HG03103 (cell line): Measurements from ENCODE around the gene ATP2B3.

Experiments
- ATAC-seq: cut with Tn5 transposase; IDR thresholded peaks from one replicate; pipeline ENCODE4 v1.9.1; 2021; ENCODE audit warnings: low read depth; ENCODE audit not compliant: unreplicated experiment

The ATP2B3 gene

GRCh38 chrX:153488231-153488914 is 29.1 kb upstream of the ATP2B3 start:
- no peak for ATAC-seq

- no peak for ATAC-seq
Measured at GRCh38 chrX:153490217-153490930, 27.1 kb upstream of the ATP2B3 start.

- no peak for ATAC-seq
Measured at GRCh38 chrX:153491351-153491914, 26.0 kb upstream of the ATP2B3 start.

GRCh38 chrX:153491918-153492317 is 25.5 kb upstream of the ATP2B3 start:
- ATAC-seq, result no peak

- ATAC-seq, result no peak
Measured at GRCh38 chrX:153492543-153492942, 24.9 kb upstream of the ATP2B3 start.

- no peak for ATAC-seq
Measured at GRCh38 chrX:153493085-153493484, 24.4 kb upstream of the ATP2B3 start.

GRCh38 chrX:153494061-153494460 is 23.4 kb upstream of the ATP2B3 start:
- ATAC-seq, result no peak

- ATAC-seq, result no peak
Measured at GRCh38 chrX:153494541-153495361, 22.7 kb upstream of the ATP2B3 start, which contains the start of gene BGN. Gene BGN (plus strand): TSS chrX:153494980. CDS start chrX:153504632, 9,652 bp downstream.

- no peak for ATAC-seq
Measured at GRCh38 chrX:153495362-153495751, 22.1 kb upstream of the ATP2B3 start.

GRCh38 chrX:153495903-153496589 is 21.4 kb upstream of the ATP2B3 start:
- ATAC-seq, result no peak

- no peak for ATAC-seq
Measured at GRCh38 chrX:153496590-153496959, 20.9 kb upstream of the ATP2B3 start.

GRCh38 chrX:153498453-153498852 is 19.0 kb upstream of the ATP2B3 start:
- ATAC-seq, result no peak

GRCh38 chrX:153499341-153499740 is 18.1 kb upstream of the ATP2B3 start:
- ATAC-seq, result no peak

- no peak for ATAC-seq
Measured at GRCh38 chrX:153499876-153500275, 17.6 kb upstream of the ATP2B3 start.

GRCh38 chrX:153500676-153501280 is 16.7 kb upstream of the ATP2B3 start:
- ATAC-seq, result no peak

GRCh38 chrX:153501530-153501929 is 15.9 kb upstream of the ATP2B3 start:
- ATAC-seq, result no peak

- ATAC-seq, result no peak
Measured at GRCh38 chrX:153502131-153502530, 15.3 kb upstream of the ATP2B3 start.

GRCh38 chrX:153502796-153503195 is 14.6 kb upstream of the ATP2B3 start:
- no peak for ATAC-seq

- no peak for ATAC-seq
Measured at GRCh38 chrX:153504445-153505016, 12.9 kb upstream of the ATP2B3 start.

- no peak for ATAC-seq
Measured at GRCh38 chrX:153505361-153505760, 12.1 kb upstream of the ATP2B3 start.
